WERI-Rb-1 (cell line): ENCODE data around the gene MYO1H.
A peak's percentile ranks its signal among the peaks of the same experiment; 100 is the strongest.
"Not testable (repeated sequence)": the region's sequence is repeated elsewhere in the genome, so short reads cannot be mapped to it uniquely, and the experiment has no call there.

ENCODE experiments used
- DNase-seq: peaks from one replicate; pipeline ENCODE4 v3.0.0-alpha.2; 2020
- H3K27ac ChIP-seq: fragments of 250-450 bp; sonication (Bioruptor Pico); 2 replicates; pipeline ENCODE4 v1.5.1; 2020; ENCODE audit warnings: mild to moderate bottlenecking, moderate library complexity
- H3K27me3 ChIP-seq: fragments of 250-450 bp; sonication (Bioruptor Pico); 2 replicates; pipeline ENCODE4 v1.5.1; 2021; ENCODE audit warnings: mild to moderate bottlenecking, low read depth, moderate library complexity; ENCODE audit not compliant: insufficient read depth, severe bottlenecking
- H3K36me3 ChIP-seq: fragments of 250-450 bp; sonication (Bioruptor Pico); 2 replicates; pipeline ENCODE4 v1.5.1; 2020; ENCODE audit warnings: mild to moderate bottlenecking, moderate library complexity
- H3K4me3 ChIP-seq: 2 replicates; pipeline ENCODE4 v1.5.1; 2011; ENCODE audit warnings: low read depth, mild to moderate bottlenecking, control low read depth, low read length
- H3K9me3 ChIP-seq: fragments of 250-450 bp; sonication (Bioruptor Pico); 2 replicates; pipeline ENCODE4 v1.5.1; 2021; ENCODE audit warnings: mild to moderate bottlenecking, moderate library complexity; ENCODE audit not compliant: severe bottlenecking
- TF ChIP-seq, protein P1 (sequence below): IDR thresholded peaks from 2 replicates; pipeline ENCODE4 v1.5.1; 2011; ENCODE audit warnings: low read depth, mild to moderate bottlenecking, control low read depth, inconsistent platforms, low read length

Gene MYO1H

DNA sequence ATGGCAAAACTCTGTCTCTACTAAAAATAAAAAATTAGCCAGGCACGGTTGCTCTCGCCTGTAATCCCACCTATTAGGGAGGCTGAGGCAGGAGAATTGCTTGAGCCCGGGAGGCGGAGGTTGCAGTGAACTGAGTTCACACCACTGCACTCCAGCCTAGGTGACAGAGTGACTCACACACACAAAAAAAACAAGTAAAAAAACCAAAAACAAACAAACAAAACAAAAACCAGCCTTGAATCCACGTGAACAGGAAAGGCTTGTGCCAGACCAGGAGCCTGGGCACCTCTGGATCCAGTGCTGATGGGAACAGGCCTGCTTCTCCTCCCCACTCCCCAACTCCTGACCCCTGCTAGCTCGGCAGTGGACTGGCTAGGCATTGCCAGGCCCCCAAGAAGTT is 42.2 kb upstream of the MYO1H start:
- Histone ChIP-seq H3K27me3 (no peaks in the 10 kb centered on the region), H3K9me3 (no peaks in the 10 kb centered on the region), H3K27ac (no peak overlapping the region), H3K36me3 (no peaks in the 10 kb centered on the region), H3K4me3 (no peak overlapping the region)
- TF ChIP-seq, protein P1, sequence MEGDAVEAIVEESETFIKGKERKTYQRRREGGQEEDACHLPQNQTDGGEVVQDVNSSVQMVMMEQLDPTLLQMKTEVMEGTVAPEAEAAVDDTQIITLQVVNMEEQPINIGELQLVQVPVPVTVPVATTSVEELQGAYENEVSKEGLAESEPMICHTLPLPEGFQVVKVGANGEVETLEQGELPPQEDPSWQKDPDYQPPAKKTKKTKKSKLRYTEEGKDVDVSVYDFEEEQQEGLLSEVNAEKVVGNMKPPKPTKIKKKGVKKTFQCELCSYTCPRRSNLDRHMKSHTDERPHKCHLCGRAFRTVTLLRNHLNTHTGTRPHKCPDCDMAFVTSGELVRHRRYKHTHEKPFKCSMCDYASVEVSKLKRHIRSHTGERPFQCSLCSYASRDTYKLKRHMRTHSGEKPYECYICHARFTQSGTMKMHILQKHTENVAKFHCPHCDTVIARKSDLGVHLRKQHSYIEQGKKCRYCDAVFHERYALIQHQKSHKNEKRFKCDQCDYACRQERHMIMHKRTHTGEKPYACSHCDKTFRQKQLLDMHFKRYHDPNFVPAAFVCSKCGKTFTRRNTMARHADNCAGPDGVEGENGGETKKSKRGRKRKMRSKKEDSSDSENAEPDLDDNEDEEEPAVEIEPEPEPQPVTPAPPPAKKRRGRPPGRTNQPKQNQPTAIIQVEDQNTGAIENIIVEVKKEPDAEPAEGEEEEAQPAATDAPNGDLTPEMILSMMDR: no peak
- DNase-seq: no peak

DNA sequence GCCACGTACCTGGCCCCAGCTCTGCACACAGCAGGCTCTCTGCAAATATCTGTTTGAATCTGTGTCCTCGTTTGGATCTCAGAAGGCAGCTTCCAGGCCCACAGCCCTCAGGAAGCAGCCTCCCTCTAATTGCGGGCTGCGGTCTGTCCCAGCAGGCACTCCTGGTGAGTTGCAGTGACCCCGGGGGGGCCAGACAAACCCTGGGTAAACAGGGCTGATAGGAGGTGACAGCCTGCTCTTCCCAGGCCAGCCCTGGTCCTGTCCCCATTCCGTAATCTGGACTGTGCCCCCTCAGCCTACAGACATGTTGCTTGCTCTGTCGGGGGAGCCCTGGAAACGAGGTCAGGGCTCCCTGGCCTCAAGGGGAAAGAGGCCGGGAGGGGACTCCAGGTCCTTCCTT is 40.6 kb upstream of the MYO1H start:
- H3K27me3 ChIP-seq: no peaks in the 10 kb centered on the region
- no peaks in the 10 kb centered on the region for H3K36me3 ChIP-seq
- TF ChIP-seq, protein P1: no peak
- DNase-seq: no peak
- H3K27ac ChIP-seq: no peak overlapping the region
- H3K9me3 ChIP-seq: no peaks in the 10 kb centered on the region
- H3K4me3 ChIP-seq: no peak overlapping the region

DNA sequence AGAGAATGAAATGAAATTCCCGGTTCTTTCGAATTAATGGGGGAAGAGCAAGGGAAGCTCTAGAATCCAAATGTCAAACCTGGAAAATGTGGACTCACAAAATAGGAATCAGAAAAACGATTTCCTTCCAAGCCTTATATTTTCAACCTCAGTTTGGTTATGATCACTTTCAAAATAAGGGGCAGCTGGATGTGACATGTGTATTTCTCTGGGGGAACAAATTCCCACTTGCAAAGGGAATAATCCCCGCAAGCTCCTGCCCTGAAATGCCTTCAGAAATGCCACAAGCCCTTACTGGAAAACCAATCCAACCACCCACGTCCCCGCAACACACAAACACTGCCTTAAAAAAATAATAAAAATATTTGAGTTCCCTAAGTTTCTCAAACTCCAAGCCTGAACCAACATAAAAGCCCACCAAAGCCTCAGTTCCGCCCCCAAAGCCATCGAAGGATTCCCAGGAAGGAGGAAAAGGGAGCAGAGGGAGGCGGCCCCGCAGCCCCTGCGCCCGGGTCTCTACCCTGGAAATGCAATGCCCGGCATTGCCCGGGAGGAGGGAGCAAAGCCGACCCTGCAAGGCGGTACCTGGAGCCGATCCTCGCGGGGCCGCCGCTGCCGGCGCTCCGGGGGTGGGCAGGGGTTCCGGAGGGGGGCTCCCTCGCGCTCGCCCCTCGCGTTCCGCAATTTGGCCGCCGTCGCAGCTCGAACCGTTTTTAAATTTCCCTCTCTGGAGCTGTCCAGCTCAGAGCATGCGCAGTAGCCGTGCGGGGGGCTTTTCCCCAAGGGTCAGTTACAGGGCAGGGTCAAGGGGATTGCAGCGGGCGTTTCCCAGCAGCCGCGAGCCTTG is 38.9 kb upstream of the MYO1H start, which contains the start of gene FOXN4:
Gene FOXN4, minus strand, starts transcription at position 751 of the 847 bp plus-strand sequence. CDS start 963 bp downstream, outside the sequence.
- H3K9me3 ChIP-seq: no peaks in the 10 kb centered on the region
- DNase-seq: peak; percentile 67
- no peaks in the 10 kb centered on the region for H3K36me3 ChIP-seq
- no peaks in the 10 kb centered on the region for H3K27me3 ChIP-seq
- peak within 1 kb of the TSS; percentile 68 for H3K27ac ChIP-seq
- peak within 1 kb of the TSS; percentile 71 for H3K4me3 ChIP-seq
- TF ChIP-seq, protein P1: no peak

DNA sequence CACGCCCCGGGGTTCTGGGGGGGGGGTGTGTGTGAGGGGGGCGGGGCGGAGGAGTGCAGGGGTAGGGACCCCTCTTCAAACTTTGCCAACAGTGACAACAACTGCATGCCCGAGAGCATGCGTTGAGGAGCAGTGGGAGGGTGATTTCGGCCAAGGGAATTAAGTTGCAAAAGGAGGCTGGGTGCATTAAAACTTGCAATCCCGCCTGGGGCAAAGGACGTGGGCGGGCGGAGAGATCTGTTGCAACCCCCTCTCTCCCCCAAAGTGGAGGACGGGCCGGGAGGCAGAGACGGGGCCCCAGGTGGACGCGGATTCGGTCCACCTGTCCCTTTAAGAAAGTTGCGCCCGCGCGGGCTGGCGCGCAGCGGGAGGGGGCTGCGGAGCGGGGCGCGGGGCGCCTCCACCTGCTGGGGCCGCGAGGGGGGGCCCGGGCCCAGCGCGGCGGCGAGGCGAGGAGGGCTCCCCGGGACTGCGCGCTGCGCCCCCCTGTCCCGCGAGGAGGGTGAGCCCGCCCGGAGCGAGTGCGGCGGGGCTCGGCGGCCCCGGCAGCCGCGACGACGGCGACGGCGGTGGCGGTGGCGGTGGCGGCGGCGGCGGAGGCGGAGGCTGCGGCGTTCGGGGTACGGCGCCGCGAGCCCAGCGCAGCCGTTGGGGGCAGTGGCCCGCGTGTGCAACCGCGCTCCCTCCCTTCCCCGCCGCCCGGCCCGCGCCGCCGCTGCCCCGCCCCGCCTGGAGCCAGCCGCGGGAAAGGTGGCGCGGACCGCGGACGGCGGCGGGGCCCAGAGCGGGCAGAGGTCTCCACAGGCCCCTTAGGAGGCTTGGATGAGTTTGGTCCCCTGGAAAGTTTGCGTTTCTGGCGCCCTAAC is 38.1 kb upstream of the MYO1H start:
- DNase-seq: peak; percentile 44
- H3K36me3 ChIP-seq: no peaks in the 10 kb centered on the region
- no peaks in the 10 kb centered on the region for H3K9me3 ChIP-seq
- peak overlapping the region; percentile 71 for H3K4me3 ChIP-seq
- H3K27ac ChIP-seq: peak overlapping the region; percentile 68
- TF ChIP-seq, protein P1: no peak
- H3K27me3 ChIP-seq: no peaks in the 10 kb centered on the region

DNA sequence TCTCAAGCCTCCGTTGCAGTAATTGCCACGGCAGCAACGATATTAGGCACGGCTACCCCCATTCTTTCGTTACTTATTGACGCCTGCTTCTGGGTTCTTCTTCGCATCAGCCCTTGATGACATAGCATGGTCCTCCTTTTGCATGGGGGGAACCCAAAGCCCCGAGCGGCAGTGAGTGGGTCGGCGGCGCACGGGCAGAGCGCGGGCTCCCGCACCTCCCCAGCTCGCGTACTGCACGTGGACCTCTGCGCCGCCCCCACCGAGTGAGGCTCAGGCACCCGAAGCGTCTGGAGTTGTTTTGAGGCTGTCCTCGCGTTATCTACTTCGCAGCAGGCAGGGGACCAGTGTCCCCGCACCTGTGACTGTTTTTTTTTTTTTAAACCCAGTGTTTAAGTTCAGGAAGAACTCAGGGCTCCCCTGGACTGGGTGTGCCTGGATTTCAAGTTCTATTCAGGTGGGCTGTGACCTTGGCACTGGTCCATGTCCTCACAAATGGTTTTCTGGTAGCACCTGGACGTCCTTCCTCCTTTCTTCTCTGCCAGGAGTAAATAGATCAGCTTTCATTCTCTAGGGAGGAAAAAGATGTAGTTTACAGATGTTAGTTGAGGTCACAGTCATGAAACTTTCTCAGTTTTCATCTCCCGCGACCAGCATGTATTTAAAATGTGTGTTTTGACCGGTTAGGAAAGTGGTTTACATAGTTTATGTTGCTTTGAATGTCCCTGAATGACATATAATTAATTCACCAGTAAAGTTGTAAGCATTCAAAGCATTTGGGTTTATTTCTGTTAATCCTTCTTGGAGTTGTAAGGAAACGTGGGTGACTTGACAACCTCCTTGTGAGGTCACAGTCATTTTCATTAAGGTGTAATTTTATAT is 37.2 kb upstream of the MYO1H start:
- no peaks in the 10 kb centered on the region for H3K9me3 ChIP-seq
- DNase-seq: peak; percentile 58
- H3K36me3 ChIP-seq: no peaks in the 10 kb centered on the region
- H3K27me3 ChIP-seq: no peaks in the 10 kb centered on the region
- TF ChIP-seq, protein P1: no peak
- H3K27ac ChIP-seq: peak overlapping the region; percentile 68
- peak overlapping the region; percentile 66 for H3K4me3 ChIP-seq

DNA sequence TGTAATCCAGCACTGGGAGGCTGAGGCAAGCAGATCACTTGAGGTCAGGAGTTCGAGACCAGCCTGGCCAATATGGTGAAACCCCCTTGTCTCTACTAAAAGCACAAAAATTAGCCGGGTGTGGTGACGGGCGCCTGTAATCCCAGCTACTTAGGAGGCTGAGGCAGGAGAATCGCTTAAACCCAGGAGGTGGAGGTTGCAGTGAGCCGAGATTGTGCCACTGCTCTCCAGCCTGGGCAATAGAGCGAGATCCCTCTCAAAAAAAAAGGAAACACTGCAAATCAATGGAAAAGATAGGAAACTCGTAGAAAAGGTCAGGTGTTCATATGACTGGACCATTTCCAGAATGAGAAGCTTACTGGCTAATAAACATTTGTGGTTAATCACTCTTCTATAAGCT is 26.4 kb upstream of the MYO1H start:
- not testable (repeated sequence) for H3K9me3 ChIP-seq

More for the DNA sequence above, 26.4 kb upstream of the MYO1H start:
- not testable (repeated sequence) for H3K27me3 ChIP-seq, H3K4me3 ChIP-seq, H3K36me3 ChIP-seq, H3K27ac ChIP-seq, DNase-seq
